ENCODE data around the gene PSD2. TPM values are rescaled to one million over a fixed set of nuclear protein-coding genes. Genes with fewer than 3 reads are reported as not detected.

Gene PSD2
- total and polyA plus RNA-seq, 2 of the 13 experiments (the other 11 are each of a cell fraction or from before 2014, with no cell fraction given), result 0.07 TPM; not detected in 1

DNA sequence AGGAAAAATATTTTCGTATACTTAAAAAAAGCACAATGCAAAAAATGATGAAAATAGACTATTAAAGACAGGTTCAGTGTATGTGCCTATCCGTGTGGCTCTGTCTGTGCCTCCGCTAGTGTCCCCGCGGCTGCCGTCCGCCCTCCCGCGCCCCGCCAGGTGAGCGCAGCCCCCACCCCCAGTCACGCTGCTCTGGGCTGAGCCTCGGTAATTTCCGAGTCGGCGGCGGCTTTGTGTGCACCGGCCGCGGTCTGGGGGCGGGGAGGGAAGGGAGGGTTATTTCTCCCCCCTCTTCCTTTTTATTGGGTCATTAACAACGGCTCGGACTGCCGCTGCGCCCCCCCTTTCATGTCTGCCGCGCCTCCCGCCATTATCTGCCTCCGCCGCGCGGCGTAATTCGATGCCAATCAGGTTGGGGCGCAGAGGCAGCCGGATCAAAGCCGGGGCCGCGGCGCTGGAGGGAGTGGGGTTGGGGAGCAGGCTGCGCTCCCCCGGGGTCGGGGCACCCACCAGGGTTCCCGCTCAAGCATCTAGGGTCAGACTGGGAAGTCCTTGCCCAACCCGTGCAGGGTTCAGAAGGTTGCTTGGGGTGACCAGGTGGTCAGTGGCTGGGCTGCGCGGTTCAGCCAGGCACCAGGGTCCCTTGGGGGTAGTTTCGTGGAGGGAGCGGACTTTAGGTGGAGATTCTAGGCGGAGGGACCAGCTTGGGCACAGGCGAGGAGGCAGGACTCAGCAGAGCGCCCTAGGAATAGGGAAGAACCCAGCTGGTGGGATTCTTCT is 39.5 kb upstream of the PSD2 start (continued):
- no peak for TF ChIP-seq KAT7 (CRISPR knock-in tag; IDR thresholded peaks at IDR 0.05; ENCODE audit: borderline replicate concordance)
- 0 out of 2 replicates have a peak, but pooled peaks have one; percentile 17 for TF ChIP-seq ERF (CRISPR knock-in tag; IDR thresholded peaks at IDR 0.05)
- TF ChIP-seq, protein P1, sequence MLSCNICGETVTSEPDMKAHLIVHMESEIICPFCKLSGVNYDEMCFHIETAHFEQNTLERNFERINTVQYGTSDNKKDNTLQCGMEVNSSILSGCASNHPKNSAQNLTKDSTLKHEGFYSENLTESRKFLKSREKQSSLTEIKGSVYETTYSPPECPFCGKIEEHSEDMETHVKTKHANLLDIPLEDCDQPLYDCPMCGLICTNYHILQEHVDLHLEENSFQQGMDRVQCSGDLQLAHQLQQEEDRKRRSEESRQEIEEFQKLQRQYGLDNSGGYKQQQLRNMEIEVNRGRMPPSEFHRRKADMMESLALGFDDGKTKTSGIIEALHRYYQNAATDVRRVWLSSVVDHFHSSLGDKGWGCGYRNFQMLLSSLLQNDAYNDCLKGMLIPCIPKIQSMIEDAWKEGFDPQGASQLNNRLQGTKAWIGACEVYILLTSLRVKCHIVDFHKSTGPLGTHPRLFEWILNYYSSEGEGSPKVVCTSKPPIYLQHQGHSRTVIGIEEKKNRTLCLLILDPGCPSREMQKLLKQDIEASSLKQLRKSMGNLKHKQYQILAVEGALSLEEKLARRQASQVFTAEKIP (CRISPR knock-in tag; IDR thresholded peaks at IDR 0.05; ENCODE audit: borderline replicate concordance), result no peak
- TF ChIP-seq ASH2L (IDR thresholded peaks at IDR 0.05; ENCODE audit: insufficient read length, low read depth, low read length), result peak; percentile 44
- TF ChIP-seq ZNF776 (CRISPR knock-in tag; IDR thresholded peaks at IDR 0.05), result peak; percentile 57; the same call in 1 of the 2 replicates
- no peak for TF ChIP-seq TBX3 (IDR thresholded peaks at IDR 0.05; ENCODE audit: borderline replicate concordance)
- TF ChIP-seq, protein P2, sequence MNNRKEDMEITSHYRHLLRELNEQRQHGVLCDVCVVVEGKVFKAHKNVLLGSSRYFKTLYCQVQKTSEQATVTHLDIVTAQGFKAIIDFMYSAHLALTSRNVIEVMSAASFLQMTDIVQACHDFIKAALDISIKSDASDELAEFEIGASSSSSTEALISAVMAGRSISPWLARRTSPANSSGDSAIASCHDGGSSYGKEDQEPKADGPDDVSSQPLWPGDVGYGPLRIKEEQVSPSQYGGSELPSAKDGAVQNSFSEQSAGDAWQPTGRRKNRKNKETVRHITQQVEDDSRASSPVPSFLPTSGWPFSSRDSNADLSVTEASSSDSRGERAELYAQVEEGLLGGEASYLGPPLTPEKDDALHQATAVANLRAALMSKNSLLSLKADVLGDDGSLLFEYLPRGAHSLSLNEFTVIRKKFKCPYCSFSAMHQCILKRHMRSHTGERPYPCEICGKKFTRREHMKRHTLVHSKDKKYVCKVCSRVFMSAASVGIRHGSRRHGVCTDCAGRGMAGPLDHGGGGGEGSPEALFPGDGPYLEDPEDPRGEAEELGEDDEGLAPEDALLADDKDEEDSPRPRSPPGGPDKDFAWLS (CRISPR knock-in tag; IDR thresholded peaks at IDR 0.05; ENCODE audit: borderline replicate concordance), result 0 out of 2 replicates have a peak, but pooled peaks have one; percentile 36
- no peak for TF ChIP-seq RFX3 (CRISPR knock-in tag; IDR thresholded peaks at IDR 0.05)
- 0 out of 2 replicates have a peak, but pooled peaks have one; percentile 22 for TF ChIP-seq MEIS1 (CRISPR knock-in tag; IDR thresholded peaks at IDR 0.05; ENCODE audit: borderline replicate concordance)
- TF ChIP-seq KLF16 (CRISPR knock-in tag; IDR thresholded peaks at IDR 0.05), result peak in 1 of 2 experiments; percentile 29; a peak in 1 of 4 replicates
- TF ChIP-seq GATAD2A (CRISPR knock-in tag; IDR thresholded peaks at IDR 0.05), result peak; percentile 67
- TF ChIP-seq MTA1 (CRISPR knock-in tag; IDR thresholded peaks at IDR 0.05; ENCODE audit: borderline replicate concordance), result 0 out of 2 replicates have a peak, but pooled peaks have one; percentile 34
- TF ChIP-seq SATB2 (CRISPR knock-in tag; IDR thresholded peaks at IDR 0.05), result no peak
- no peak for TF ChIP-seq NONO (IDR thresholded peaks at IDR 0.05)
- TF ChIP-seq NONO (CRISPR knock-in tag; conservative IDR thresholded peaks at IDR 0.05), result no peak
- TF ChIP-seq MED8 (CRISPR knock-in tag; IDR thresholded peaks at IDR 0.05; ENCODE audit: insufficient replicate concordance), result peak; percentile 56
- TF ChIP-seq, protein P3, sequence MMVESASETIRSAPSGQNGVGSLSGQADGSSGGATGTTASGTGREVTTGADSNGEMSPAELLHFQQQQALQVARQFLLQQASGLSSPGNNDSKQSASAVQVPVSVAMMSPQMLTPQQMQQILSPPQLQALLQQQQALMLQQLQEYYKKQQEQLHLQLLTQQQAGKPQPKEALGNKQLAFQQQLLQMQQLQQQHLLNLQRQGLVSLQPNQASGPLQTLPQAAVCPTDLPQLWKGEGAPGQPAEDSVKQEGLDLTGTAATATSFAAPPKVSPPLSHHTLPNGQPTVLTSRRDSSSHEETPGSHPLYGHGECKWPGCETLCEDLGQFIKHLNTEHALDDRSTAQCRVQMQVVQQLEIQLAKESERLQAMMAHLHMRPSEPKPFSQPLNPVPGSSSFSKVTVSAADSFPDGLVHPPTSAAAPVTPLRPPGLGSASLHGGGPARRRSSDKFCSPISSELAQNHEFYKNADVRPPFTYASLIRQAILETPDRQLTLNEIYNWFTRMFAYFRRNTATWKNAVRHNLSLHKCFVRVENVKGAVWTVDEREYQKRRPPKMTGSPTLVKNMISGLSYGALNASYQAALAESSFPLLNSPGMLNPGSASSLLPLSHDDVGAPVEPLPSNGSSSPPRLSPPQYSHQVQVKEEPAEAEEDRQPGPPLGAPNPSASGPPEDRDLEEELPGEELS (CRISPR knock-in tag; IDR thresholded peaks at IDR 0.05), result peak; percentile 44; the same call in 1 of the 2 replicates
- no peak for TF ChIP-seq ZNF446 (CRISPR knock-in tag; IDR thresholded peaks at IDR 0.05)
- no peak for TF ChIP-seq ONECUT2 (CRISPR knock-in tag; IDR thresholded peaks at IDR 0.05)
- TF ChIP-seq ZNF335 (CRISPR knock-in tag; IDR thresholded peaks at IDR 0.05), result no peak
- no peak for TF ChIP-seq ZNF749 (CRISPR knock-in tag; IDR thresholded peaks at IDR 0.05; ENCODE audit: borderline replicate concordance)
- TF ChIP-seq ZNF678 (CRISPR knock-in tag; IDR thresholded peaks at IDR 0.05), result no peak
- TF ChIP-seq MAFF (IDR thresholded peaks at IDR 0.05; ENCODE audit: low read depth, low read length), result no peak
- peak; percentile 9; the same call in 1 of the 2 replicates for TF ChIP-seq HMG20A (CRISPR knock-in tag; IDR thresholded peaks at IDR 0.05; ENCODE audit: borderline replicate concordance)
- TF ChIP-seq SKI (IDR thresholded peaks at IDR 0.05; ENCODE audit: partially characterized antibody), result peak; percentile 22

Data from HepG2 (cell line).